Measurements from ENCODE around the gene YES1.

The YES1 gene

GRCh38 chr18:811892-812375, at the start of gene YES1:
Gene YES1, minus strand, starts transcription at chr18:812242. Its CDS starts 55,415 bp downstream, at chr18:756827.
- FAIRE-seq, result no peak

- FAIRE-seq, result no peak
These were observed 45.9 kb upstream of the YES1 start for GRCh38 chr18:857986-858385.

DNA sequence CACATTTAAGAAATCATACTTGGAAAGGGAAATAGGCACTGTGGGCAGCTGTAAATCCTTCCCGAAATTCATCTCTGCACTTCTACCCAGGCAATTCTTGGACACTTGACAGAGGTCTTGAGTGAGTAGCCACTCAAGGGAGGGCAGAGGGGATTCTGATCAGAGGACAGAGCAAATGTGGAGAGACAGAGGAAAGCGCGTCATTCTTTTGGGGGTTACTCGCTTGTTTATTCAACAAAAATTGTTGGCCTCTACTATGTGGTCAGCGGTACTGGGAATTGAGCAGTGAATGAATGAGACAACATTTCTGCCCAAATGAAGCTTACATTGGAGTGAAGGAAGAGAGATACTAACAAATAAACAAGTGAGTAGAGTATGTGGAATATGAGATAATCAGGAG, 41.4 kb upstream of the YES1 start:
- no peak for FAIRE-seq

GRCh38 chr18:850960-851359, 38.9 kb upstream of the YES1 start:
- FAIRE-seq, result no peak

DNA sequence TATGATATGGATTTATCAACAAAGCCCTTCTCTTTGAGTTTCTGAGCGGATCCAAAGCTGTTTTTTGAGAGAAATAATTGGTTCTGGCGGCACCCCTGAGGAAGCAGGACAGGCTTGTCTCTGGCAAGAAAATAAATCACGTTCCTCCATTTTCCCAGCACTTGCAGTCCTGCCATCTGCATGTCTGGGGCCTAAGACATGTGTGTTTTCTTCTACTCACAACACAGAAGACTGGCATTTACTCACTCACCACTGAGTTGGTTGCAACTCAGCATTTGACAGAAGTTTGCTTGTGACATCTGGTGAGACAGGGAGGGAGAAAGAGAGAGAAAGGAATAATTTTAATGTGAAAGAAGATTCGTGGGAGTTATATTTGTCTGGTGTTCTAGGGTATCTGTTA, 37.0 kb upstream of the YES1 start:
- FAIRE-seq, result no peak

DNA sequence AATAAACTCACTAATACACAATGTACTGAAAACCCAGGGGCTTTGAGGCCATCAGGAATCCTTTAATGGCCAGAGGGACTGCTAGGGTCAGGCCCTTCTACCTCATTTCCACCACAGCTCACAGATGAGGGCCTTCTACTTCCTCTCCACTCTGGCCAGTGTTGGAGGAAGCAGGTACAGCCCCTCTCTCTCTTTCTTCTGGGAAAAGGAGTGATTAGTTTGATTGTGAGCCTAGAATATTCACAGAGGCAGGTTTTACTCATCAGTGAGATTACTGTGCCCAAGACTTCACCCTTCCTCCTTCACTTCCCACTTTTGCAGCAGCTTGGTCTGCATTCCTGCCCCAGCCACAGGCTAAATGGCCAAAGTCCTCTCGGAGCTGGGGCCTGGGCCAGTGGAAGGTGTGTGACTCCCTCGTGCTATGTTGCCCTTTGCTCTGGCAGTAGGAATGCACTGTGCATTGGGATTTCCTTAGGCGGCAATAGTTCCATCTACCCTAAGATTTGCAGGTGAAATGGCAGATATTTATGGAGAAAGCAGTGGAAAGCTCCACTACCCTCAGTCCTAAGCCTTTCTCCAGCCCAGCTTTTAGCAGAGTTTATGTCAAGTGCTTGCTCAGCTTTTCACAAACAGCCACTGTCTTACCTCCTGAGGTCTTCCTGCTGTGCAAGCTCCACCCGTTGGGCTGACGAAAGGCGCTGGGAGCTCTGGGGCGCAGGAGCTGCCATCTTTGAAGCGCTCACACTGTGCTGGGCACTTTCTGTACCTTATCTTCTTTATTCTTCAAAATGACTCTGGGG, 36.2 kb upstream of the YES1 start:
- no peak for FAIRE-seq

DNA sequence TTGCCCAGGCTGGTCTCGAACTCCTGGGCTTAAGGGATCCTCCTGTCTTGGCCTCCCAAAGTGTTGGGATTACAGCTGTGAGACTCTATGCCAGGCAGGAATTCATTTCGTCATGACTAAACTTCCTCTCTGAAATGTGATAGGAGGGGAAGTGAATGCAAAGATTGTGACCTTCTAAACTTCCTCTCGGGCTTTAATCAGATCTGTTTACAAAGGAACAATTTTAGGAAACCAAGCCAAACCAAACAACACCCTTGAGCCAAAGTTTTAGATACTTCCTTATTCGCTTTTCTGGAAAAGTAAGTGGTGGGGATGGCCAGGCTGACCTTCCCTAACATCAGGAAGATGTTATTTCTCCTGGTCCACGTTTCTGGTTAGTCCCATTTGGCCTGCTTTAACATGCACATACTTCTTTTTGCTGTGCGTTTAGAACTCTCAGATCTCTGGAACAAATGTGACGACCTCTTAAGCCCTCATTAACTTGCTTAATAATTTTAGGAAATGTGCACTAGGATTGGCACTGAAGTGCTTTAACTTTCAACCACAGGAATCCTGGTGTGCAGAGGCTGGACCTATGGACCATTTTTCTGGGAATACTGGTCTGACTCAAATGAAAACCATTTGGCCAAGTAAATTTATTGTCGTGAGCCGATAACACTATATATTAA, 33.2 kb upstream of the YES1 start:
- no peak for FAIRE-seq

DNA sequence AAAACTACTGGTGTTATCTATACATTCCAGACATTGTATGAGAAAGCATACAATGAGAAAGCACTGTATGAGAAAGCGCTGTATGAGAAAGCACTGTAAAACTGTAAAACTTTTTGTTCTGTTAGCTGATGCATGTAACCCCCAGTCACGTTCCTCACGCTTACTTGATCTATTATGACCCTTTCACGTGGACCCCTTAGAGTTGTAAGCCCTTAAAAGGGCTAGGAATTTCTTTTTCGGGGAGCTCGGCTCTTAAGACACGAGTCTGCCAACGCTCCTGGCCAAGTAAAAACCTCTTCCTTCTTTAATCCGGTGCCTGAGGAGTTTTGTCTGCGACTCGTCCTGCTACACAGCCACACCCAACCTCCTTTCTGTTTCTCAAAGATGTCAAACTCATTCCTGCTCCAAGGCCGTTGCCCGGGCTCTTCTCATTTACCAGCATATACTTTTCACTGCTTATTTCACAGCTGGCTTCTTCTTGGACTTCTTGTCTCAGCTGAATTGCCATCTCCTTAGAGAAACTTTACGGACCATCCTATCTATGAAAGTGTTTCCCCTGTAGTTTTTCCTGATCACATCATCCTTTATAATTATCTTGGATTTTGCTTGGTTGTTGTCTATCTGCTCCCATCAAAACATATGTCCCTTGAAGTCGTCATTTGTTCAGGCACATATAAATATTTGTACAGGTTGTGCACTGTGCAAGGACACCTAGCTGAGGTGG, 29.8 kb upstream of the YES1 start:
- no peak for FAIRE-seq

GRCh38 chr18:840516-840915, 28.5 kb upstream of the YES1 start:
- no peak for FAIRE-seq

GRCh38 chr18:840023-840408, 28.0 kb upstream of the YES1 start:
- FAIRE-seq, result no peak

- no peak for FAIRE-seq
These were observed 27.4 kb upstream of the YES1 start for GRCh38 chr18:839224-840022.

DNA sequence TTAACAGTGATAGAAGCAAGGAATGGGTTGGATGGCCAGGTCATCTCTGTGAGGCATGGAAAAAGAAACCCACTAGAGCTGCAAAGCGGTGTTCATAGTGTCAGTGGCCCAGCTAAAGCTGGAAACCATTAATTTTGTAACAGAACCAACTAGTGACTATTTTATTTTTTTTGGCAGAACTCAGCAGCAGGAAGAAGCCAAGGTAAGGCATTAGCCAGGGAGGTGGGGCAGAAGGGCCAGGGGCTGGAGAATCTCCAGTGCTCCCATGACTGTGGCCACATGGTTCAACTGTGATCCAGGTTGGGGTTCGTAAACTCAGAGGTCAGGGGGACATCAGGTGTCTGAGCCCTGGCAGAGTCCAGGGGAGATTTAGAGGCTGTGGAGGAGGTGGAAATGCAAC, 25.9 kb upstream of the YES1 start:
- FAIRE-seq, result no peak

- no peak for FAIRE-seq
These were observed 22.2 kb upstream of the YES1 start for GRCh38 chr18:834082-834720.

DNA sequence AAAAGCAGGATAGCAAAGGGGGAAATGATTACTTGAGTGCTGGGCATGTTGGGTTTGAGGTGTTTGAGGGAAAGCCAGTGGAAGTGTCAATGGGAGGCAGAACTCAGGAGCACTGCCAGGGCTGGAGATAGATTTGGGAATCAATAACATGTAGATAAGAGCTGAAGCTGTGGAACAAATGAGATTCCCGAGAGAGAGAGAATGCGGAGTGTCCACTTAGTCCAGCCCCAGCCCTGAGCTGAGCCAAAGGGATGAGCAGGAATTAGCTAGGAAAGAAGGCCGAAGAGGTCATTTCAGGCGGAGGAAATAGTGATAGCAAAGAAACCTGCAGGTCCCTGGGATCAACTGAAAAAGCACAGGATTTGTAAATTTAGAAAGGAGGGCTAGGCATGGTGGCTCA, 21.2 kb upstream of the YES1 start:
- no peak for FAIRE-seq

- FAIRE-seq, result no peak
These were observed 20.1 kb upstream of the YES1 start for GRCh38 chr18:832085-832681.

DNA sequence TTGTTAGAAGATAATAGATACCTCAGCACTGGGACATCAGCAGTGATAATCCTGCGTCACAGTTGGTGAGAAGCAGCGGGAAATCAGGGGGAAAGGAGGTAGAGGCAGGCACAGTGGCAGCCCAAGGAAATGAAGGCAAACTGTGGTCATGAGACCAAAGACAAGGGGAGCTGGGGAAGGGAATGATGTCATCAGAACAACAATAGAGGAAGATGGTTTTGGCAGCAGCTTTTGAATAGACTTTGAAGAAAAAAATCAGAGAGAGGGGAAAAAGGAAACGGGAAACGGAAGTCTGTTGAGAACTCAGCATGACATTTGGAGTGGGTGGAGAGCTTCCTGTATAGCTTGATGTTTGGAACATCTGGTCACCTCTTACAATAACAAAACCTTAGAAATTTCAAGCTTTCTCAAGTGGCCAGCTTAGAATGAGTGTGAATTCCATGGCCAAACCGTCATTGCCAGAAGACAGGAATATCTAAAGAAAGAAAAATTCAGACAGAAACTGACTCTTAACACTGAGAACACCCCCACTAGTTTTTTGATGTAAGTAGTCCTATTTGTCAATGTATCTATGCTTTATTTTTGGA, 18.4 kb upstream of the YES1 start:
- no peak for FAIRE-seq

DNA sequence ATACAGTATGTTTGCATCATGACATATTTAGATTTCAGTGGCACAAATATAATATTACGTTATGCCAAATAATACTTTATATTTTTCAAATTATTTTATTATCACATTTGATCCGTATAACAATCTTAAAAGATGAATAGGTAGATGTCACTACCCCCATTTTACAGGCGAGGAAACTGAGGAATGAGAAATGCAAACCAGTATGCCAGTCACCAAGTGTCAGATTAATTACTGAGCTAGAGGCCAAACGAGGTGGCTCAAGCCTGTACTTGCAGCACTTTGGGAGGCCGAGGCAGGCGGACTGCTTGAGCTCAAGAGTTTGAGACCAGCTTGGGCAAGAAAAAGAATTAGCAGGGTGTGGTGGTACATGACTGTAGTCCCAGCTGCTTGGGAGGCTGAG, 17.4 kb upstream of the YES1 start:
- no peak for FAIRE-seq

DNA sequence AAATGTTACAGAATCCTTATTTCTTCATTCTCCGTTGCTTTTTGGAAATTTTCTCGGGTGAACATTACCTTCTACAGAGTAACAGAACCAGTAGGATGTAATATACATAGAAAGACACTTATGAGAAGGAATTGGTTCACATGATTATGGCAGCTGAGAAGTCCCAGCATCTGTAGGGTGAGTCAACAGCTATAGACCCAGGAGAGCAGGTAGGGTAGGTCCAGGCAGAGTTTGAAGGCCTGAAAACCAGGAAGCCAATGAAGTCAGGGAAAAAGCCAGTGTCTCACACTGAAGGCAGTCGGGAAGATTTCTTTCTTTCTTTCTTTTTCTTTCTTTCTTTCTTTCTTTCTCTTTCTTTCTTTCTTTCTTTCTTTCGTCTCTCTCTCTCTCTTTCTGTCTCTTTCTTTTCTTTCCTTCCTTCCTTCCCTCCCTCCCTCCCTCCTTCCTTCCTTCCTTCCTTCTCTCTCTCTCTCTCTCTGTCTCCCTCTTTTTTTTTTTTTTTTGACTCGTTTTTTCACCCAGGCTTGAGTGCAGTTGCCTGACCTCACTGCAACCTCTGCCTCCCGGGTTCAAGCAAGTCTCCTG, 15.1 kb upstream of the YES1 start:
- FAIRE-seq, result no peak

- FAIRE-seq, result no peak
These were observed 14.0 kb upstream of the YES1 start for GRCh38 chr18:825891-826585.

GRCh38 chr18:824179-824578, 12.1 kb upstream of the YES1 start:
- no peak for FAIRE-seq
